H1 (cell line): ENCODE measurements around the gene RNF113B. TPM values are rescaled to one million over a fixed set of nuclear protein-coding genes. Genes with fewer than 3 reads are reported as not detected.

ENCODE experiments used
- CEBPB ChIP-seq: IDR thresholded peaks from 2 replicates; pipeline ENCODE4 v1.6.1; 2012; ENCODE audit warnings: low read depth, low read length
- RNF2 ChIP-seq: fragments of 200-900, 300-1000 bp; sonication (generic); IDR thresholded peaks from 2 replicates; pipeline ENCODE4 v1.7.1; 2016; ENCODE audit warnings: borderline replicate concordance, low read depth, mild to moderate bottlenecking, antibody characterized with exemption, low read length; ENCODE audit not compliant: poor library complexity, severe bottlenecking; ENCODE audit errors: missing control alignments
- SIRT6 ChIP-seq: IDR thresholded peaks from one replicate; pipeline ENCODE4 v1.7.1; 2012; ENCODE audit warnings: low read length, inconsistent platforms
- SRF ChIP-seq: IDR thresholded peaks from 2 replicates; pipeline ENCODE4 v1.6.1; 2011; ENCODE audit warnings: mild to moderate bottlenecking, low read depth, low read length, moderate library complexity
- ZNF274 ChIP-seq: IDR thresholded peaks from 2 replicates; pipeline ENCODE4 v1.7.0; 2012; ENCODE audit warnings: low read length, borderline replicate concordance; ENCODE audit errors: extremely low read depth
- polyA plus RNA-seq, 7 experiments: library from polyadenylated mRNA; depleted of rRNA in 3 of 7; stranded (reverse) in 5 of 7; unstranded in 2 of 7; fragments of >200 nt in 5 of 7; fragments of 200-250 nt in 2 of 7; gene quantifications; 1 replicate in 5 of 7; 2 replicates in 1 of 7; 4 replicates in 1 of 7; pipeline versions ENCODE4 v1.2.1 to v1.2.3, GENCODE V29; 2011 to 2013; ENCODE audit warnings: missing spikeins in 2 of 7, mixed read lengths in 2 of 7
- total RNA-seq: library from RNA; stranded (reverse); fragmentation: NEBNext Ultra II Directional; extraction: Animal tissue kit (Norgen Biotek cat#: 25700); gene quantifications from 2 replicates; pipeline ENCODE4 v1.2.1, GENCODE V29; 2021

The RNF113B gene
- total and polyA plus RNA-seq, 2 of the 8 experiments (the other 6 are each of a cell fraction or from before 2014, with no cell fraction given), result not detected

- TF ChIP-seq ZNF274 (no peak), CEBPB (no peak), SIRT6 (no peak), RNF2 (no peak), SRF (no peak)
These were observed 7.7 kb upstream of the RNF113B start (continued) for GRCh38 chr13:98184792-98185191.
